ENCODE results near the gene NFATC4.

DNA sequence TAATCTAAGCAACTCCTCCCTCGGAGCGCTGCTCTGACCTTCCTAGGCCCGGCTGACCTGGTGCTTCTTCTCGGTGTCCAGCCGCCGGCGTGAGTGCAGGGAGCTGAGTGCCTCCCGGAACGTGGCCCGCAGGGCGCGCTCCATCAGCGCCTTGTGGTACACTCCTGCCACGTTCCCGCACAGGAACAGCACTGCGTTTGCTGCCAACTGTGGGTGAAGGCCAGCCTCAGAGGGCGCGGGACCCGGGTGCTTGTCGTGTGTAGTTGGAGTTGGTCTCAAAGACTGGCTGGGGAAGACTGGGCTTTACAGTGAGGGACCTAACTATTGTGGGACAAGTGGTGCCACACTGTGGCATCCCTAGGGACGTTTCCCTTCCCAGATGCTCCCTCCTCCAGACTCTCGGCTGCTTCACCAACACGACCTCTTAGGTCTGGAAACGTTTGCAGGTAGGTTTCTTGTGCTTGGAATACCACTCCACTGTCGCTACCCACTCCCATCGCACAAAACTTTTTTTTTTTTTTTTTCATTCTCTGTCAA is 36.2 kb upstream of the NFATC4 start:
- TF ChIP-seq CTCF (IDR thresholded peaks at IDR 0.05) (no peak), POLR2A (IDR thresholded peaks at IDR 0.05) (no peak)
